Inferior parietal cortex (tissue), 1 donor: Measurements from ENCODE around the gene ANKLE1.
"Not testable (repeated sequence)": the region's sequence is repeated elsewhere in the genome, so short reads cannot be mapped to it uniquely, and the experiment has no call there.

Source experiments
- DNase-seq: peaks from one replicate; pipeline ENCODE4 v3.0.0-alpha.2; 2016; ENCODE audit errors: extremely low spot score

ANKLE1 gene

DNA sequence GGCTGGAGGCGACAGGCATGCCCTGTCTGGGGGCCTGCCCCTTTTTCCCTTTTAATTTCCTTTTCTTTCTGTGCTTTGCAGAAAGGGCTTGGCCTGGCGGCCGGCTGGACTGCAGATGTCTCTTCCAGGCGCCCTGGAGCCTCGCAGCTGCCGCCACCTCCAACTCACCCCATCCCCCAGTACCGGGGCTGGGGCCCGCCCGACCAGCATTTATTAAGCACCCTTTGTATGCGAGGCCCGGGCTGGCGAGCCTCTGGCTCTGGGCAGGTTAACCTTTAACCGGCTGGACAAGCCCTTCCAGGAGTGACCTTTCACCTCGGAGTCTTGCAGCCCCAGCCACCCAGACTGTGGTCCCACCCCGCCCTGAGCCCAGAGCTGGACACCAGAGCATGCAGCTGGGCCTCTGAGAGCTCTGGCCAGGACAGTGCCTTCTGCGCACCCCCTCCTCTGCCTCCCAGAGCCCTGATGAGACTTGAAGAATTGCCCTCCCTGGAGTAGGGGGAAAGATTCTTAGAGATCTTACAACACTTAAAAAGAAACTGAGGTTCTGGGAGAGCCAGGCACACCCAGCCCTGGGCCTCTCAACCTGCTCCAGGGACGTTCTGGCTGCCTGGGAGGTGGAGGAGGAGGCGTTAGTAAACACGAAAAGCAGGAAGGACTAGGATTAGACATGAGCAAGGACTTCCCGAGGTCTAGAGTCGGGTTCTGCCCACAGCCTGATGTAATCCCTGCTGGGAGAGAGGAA lies 34.8 kb upstream of the ANKLE1 start:
- DNase-seq = no peak

DNA sequence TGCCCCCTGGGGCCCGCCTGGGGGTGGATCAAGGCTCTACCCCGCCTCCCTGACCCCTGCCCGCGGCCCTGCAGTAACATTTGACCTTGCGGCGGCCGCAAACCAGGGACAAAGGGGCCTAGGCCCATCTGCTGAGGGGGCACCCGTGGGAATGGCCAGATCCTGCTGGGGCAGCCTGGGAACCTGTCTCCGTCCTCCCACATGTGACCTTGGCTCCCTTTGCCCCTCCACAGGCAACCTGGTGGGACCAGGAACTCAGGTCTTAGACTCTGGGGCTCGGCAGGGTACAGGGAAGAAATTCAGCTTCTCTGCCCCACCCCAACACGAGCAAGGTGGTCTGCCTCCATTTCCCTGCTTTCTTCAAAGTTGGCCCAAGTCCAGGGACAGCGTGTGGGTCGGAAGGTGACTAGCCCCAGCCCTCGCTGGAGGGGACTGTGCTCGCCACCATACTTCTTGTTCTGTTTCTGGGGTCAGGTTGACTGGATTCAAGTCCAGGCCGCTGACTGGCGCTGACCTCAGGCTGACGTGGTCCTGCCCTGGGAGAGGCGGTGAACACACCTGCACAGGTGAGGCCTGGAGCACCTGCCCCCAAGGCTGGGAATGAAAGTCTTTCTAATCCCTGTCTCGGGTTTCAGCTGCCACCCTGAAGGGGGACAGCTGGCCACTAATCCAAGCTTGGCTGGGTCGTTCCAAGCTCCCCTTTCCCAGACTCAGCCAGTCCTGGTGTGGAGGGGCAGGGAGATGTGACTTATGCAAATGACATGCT lies 33.5 kb upstream of the ANKLE1 start:
- no peak for DNase-seq

DNA sequence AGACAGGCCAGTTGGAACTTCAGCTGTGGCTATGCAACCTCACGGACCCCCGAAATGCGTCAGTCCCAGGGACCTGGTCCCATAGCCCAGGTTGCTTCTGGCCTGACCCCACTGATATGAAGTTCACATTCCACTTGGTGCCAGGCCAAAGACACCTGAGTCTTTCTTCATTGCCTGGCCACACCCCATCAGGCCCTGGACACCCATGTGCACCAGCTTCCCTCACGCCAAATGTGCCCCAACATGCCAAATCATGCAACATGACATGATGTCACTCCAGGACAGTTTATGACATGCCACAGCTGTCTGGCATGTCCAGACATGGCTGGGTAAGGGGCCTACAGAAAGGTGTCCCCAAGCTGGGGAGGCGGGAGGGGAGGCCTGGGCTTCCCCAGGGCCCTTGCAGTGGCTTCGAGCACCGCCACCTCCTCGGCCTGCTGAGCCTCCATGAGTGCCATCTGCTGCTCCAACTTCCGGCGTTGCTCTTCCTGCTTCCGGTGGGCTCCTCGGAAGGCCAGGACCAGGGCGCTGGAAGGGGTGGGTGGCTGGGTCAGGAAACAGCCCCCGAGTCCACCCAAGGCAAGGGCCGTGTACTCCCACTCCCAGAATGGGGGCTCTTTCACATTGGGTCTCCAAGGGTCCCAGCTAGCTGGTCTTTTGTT lies 31.7 kb upstream of the ANKLE1 start:
- DNase-seq = no peak

DNA sequence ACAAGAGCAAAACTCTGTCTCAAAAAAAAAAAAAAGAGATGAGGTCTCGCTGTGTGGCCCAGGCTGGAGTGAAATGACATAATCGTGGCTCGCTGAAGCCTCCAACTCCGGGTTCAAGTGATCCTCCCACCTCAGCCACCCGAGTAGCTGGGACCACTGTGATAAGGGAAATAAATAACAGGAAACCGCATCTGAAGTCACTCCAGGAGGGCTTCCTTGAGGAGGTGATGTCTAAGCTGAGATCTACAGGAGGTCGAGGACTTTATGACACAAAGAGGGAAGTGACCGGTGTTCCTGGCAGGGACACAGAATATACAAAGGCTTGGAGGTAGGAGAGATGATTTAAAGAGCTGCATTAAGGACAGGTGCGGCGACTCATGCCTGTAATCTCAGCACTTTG lies 27.1 kb upstream of the ANKLE1 start:
- DNase-seq = no peak

DNA sequence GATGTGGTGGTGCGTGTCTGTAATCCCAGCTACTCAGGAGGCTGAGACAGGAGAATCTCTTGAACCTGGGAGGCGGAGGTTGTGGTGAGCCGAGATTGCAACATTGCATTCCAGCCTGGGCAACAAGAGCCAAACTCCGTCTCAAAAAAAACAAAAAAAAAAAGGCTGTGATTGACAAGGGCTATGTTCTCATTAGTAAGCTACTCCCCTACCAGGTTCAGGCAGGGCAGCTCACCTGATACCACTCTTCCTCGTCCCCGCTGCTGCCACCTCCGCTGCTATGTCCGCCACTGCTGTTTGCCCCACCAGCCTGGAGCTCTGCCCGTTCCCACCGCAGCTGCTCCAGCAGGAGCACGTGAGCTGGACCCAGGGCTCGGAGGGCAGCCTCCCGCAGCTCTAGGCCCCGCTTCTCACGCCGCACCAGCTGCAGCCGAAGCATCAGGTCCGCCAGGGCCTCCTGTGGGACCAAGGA lies 26.5 kb upstream of the ANKLE1 start:
- no peak for DNase-seq

DNA sequence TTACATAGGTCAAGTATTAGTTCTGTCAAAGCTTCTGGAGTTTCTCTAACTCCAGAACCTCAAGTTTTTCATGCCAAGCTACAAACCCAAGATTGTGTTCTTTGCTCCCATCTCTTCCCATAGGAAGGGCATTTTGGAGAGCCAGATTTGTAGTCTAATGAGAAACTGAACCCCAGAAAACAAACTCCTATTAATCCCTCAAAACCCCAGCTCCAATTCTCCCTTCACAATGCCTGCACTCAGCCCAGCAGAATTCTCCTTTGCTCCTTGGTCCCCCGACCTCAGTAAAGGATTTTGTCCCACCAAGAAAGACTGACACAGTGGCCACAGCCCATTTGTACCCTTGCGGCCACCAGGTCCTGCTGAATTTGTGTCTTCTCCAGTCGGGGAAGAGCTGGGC lies 25.6 kb upstream of the ANKLE1 start:
- DNase-seq = no peak

DNA sequence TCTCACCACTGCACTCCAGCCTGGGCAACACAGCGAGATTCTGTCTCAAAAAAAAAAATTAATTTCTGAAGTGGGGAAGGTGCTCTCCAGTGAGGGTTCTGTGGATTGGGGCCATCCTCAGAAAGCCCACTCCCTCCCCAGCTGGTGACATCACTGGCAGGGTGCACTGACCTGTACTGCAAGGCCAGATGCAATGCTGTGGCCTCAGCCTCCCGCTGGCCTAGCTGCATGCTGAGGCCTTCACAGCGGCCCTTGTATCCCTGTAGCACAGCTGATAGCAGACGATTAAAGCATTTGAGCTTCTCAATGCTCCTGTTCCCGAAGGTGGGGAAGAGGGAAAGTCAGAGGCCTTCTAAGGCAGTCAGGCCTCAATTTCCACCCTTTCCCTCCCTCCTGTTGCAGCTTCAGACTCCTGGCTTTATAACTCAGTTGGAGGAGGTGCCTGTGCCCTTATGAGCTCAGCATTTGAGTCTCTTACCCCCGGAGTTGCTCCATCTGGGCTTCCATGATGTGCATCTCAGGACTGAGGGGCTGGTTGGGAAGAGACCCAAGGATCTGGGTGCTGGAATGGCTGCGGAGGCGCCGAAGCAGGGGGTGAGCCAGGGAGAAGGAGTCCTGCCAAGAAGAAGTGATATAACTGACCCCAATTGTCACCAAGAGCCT lies 22.5 kb upstream of the ANKLE1 start:
- no peak for DNase-seq

DNA sequence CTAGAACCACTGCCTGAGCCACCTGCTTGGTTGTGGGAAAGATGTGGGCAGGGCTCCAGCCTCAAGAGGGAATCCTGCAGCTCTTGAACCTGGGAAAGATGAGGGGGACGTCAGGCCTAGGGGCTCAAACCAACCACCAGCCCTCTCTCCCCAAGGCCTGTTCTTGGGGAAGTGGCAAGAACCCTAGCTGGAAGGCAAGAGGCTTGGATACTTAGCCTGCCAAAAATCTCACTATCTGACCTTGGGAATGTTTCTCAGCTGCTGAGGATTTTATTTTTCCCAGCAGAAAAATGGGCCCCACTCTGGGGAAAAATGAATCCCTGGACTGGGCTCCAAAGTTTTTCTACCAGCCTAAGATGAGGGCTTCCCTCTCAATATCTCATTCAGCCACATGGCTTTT lies 21.8 kb upstream of the ANKLE1 start:
- no peak for DNase-seq

DNA sequence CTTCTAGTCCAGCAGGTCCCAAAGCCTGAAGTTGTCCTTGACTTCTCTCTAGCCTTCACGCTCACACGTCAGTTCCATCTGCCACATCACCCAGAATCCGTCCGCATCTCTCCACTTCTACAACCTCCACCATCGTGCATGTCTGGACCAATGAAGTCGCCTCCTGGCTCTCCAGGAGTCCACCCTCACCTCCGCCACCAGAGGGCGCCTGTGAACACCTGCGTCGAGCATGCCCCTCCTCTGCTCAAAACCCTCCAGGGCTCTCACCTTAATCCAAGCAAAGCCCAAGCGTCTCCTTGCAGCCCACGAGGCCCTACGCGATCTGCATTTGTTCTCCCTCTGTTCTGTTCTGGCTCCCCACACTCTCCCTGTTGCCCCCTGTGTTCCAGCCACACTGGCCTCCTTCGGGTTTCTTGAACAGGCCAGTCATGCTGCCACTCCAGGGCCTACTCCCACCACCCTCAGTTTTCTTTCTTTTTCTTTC lies 20.8 kb upstream of the ANKLE1 start:
- peak; percentile 61 for DNase-seq

DNA sequence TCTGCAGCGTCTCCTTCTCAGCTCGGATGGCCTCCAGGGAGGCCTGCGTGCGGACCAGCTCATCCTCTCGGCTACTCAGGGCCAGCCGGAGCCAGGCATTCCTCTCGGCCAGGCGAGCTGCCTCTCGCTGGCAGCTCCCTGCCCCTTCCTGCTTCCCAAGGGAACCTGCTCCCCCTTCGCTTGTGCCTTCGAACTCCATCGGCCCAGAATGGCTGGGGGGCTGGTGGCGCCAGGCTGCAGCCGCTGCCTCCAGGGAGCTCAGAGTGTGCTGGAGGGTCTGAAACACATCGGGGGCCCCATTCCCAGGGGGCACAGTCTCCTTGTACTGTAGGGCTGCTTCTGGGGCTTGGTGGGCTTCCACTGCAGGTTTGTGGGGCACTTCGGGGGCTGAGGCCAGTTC lies 19.1 kb upstream of the ANKLE1 start:
- no peak for DNase-seq

DNA sequence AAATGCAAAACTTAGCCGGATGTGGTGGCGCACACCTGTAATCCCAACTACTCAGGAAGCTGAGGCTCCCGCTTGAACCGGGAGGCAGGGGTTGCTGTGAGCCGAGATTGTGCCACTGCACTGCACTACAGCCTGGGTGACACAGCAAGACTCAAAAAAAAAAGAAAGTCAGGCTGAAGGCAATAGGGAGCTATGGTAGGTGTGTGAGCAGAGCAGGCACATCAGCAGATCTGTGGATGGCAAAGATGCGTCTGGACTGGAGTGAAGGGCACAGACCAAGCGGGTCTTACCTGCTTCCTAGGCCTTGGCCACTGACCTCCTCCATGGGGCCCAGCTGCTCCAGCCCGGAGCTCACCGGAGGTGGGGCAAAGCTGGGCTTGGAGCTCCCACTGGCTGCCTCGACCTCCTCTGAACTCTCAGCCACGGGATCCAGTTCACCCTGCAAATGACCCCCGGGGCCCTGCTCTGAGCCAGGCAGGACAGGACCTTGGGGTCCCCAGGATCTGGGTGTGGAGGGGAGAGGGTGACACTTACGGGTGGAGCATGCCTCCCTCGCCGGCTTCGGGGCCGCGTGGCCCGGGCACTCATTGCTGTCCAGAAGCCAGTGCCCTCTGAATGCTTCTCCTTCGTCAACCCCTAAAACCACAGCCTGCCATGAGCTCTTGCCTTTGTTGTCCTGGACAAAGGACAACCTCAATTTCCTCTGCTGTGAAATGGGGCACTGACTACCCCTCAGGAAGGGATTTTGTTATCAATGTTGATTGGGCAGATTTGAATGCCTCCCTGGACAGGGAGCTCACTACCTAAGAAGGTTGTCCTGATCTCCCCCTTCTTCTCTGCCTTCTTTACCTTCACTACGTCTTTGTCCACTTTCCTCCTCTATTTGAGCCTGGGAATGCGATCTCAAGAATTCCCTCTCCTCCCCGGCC lies 17.7 kb upstream of the ANKLE1 start:
- DNase-seq = no peak

DNA sequence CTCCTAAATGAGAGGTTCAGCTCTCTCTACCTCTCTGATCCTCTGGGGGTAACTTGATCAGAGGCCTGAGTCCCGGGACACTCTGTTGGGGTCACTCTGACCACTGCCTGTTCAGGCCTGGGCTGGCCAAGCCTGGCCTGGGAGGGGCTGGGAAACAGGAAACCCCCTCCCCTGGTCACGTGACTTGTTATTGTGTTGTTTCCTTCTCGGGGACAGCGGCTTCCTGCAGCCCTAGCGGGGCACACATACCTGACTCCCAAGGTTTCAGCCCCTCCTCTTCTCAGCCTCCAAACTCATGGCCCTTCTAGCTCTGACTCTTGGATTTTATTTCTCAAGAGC lies 17.1 kb upstream of the ANKLE1 start, which contains the start of gene USHBP1:
TSS of gene USHBP1 (minus strand) at position 105 of the 339 bp plus-strand sequence. CDS start 446 bp downstream, outside the sequence.
- no peak for DNase-seq

DNA sequence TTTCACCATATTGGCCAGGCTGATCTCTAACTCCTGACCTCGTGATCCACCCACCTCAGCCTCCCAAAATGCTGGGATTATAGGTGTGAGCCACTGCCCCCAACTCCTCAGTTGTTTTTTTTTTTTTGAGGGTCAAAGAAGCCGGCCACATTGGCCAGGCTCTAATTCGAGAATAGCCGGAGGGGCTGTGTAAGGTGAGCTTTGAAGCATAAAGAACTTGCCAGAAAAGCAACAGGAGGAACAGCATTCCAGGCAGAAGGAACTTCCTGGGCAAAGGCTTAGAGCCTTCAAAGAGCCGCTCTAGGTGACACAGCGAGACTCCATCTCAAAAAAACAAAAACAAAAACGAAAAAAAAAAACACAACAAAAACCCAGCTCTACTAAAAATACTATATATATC lies 15.7 kb upstream of the ANKLE1 start:
- DNase-seq = no peak

DNA sequence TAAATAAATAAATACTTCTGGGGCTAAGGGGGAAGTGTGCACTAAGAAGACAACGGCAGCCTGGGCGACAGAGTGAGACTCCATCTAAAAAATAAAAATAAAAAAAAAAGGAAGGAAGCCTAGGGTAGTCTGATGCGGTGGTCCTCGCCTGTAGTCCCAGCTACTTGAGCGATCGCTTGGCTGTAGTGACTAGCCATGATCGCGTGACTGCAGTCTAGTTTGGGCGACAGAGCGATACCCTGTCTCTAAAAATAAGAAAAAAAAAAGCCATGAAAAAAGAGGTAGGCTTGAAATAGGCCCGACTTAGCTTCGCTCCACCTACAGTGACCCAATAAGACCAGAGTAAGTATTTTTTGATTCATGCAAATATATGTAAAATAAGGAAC lies 15.1 kb upstream of the ANKLE1 start:
- no peak for DNase-seq

DNA sequence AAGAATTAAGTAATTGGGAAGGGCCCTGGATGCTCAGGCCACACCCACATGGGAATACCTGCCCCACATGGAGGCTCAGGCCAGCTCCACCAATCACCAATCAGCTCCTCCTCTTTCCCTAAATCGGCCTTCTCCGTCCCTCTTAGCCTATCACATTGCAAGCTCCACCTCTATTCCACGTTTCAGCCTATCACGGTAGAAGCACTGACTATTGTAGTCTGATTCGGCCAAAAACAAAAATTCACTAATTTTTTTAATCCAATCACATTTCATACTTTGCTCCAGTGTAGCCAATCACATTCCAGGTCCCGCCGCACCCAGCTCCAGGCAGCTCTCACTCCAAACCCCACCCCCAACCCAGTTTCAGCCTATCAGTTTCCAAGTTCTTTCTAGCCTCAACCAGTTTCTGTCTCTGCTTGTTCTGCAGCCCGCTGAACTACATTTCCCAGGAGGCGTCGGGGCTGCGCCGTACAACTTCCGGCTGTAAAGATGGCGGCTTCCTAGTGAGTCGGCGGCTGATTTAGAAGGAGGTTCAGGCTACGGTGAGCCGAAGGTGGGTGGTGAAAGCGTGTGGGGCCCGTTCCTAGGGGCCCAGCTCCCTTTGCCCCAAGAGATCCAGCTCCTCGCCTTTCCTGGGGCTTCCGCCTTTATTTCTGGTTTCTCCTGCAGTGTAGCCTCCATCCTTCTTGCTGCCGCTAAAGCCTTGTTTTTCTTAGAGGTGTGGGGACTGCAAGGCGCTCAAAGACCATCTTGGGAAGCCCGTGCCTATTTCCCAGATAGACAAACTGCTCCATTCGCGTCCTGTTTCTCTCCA lies 14.5 kb upstream of the ANKLE1 start, which contains the start of gene BABAM1:
TSS of gene BABAM1 (plus strand) at position 469 of the 814 bp plus-strand sequence. CDS start 1,364 bp downstream, outside the sequence.
- DNase-seq = peak; percentile 99

DNA sequence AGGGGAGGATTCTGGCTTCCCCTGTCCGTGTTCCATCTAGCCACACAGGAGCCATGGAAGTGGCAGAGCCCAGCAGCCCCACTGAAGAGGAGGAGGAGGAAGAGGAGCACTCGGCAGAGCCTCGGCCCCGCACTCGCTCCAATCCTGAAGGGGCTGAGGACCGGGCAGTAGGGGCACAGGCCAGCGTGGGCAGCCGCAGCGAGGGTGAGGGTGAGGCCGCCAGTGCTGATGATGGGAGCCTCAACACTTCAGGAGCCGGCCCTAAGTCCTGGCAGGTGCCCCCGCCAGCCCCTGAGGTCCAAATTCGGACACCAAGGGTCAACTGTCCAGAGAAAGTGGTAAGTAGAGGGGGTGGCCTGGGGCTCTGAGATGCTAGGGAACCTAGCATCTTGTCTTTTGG lies 12.9 kb upstream of the ANKLE1 start:
- DNase-seq = no peak

DNA sequence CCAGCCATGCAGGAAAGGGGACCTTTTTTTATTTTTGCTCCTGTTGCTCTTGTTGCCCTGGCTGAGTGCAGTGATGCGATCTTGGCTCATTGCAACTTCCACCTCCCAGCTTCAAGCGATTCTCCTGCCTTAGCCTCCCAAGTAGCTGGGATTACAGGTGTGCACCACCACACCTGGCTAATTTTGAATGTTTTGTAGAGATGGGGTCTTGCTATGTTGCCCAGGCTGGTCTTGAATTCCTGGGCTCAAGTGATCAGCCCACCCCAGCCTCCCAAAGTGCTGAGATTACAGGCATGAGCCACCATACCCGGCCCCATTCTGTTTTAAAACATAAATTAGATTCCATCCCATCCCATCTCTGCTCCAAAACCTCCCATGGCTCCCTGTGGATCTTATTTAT lies 6.8 kb upstream of the ANKLE1 start:
- not testable (repeated sequence) for DNase-seq

DNA sequence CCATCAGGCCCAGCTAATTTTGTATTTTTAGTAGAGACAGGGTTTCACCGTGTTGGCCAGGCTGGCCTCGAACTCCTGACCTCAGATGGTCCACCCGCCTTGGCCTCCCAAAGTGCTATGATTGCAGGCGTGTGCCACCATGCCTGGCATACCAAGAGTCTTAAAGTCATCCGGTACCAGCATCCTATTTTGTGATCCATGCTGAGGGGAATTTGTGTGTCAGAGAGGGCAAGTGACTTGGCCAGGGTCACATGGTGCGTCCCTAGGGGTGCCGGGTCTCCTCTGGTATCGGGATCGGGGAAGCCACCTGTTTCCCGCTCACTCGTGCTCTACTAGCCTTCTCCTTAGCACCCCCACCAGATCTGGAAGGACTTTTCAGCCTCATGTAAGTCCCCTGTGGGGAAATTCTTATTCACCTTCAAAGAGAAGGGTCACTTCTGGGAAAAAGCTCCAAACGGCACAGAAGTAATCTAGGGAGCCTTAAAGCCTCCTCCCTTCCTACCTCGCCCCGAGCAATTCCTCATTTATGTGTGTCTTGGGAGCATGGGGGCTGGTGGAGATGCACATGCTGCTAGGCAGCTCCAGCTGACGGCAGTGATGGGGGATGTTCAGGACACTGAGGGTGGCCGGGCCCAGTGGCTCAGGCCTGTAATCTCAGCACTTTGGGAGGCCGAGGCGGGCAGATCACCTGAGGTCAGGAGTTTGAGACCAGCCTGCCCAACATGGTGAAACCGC lies 6.1 kb upstream of the ANKLE1 start:
- no peak for DNase-seq

DNA sequence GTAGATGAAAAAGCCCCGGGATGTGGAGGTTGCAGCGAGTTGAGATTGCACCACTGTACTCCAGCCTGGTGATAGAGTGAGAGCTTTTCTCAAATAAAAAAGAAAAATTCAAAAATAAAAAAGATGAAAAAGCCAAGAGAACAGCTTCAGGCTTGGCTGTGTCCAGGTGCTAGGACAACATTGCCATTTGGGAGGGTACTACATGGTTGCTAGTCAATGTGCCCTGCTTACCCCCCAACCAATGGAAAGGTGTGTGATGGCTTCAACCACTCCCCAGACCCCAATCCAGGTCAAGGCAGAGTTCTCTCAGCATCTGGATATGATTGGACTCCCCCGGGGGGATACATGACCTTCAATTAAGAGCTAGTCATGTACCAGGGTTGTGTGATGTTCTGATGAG lies 2.3 kb upstream of the ANKLE1 start:
- DNase-seq = no peak
